GM12878 (cell line): ENCODE measurements around the gene PRUNE2. TPM values are rescaled to one million over a fixed set of nuclear protein-coding genes. Genes with fewer than 3 reads are reported as not detected.

Experiments
- ATAC-seq: fragments of 200-7000 bp; cut with Tn5 transposase; 3 replicates; pipeline ENCODE4 v1.9.1; 2020; ENCODE audit warnings: mild to moderate bottlenecking, moderate library complexity
- BruUV-seq: library from RNA; stranded (reverse); fragments of 400-500 nt; replicated peaks from 2 replicates; lab custom pipeline; 2021; lab: Mats Ljungman, UMichigan
- CTCF ChIA-PET: fragments of 300-600 bp; sonication (Branson Sonifier 250); formaldehyde crosslinking; extraction: SDS; loops from one replicate; lab custom pipeline; 2021; ENCODE audit warnings: inconsistent platforms; lab: Yijun Ruan, JAX
- POLR2A ChIA-PET: fragments of 350-600 bp; formaldehyde crosslinking; extraction: SDS; loops from one replicate; lab custom pipeline; 2021; ENCODE audit warnings: inconsistent platforms; lab: Charles Lee
- RAD21 ChIA-PET: fragments of 300-600 bp; sonication (Branson Sonifier 250); formaldehyde crosslinking; loops from one replicate; lab custom pipeline; 2023; ENCODE audit warnings: antibody characterized with exemption; ENCODE audit not compliant: unreplicated experiment; lab: Charles Lee
- SMC1A ChIA-PET: fragments of 300-600 bp; sonication (Branson Sonifier 250); formaldehyde crosslinking; loops from one replicate; lab custom pipeline; 2023; ENCODE audit not compliant: unreplicated experiment, uncharacterized antibody; lab: Charles Lee
- DNase-seq: peaks from one replicate; pipeline ENCODE4 v3.0.0-alpha.2; 2011; ENCODE audit warnings: low read depth, low spot score
- FAIRE-seq: peaks from 3 replicates; lab custom pipeline; 2011; peaks lifted over from hg19 to GRCh38; lab: Jason Lieb, UNC
- H2AFZ ChIP-seq: 2 replicates; pipeline ENCODE4 v1.6.0; 2011; ENCODE audit warnings: low read depth, low read length, control low read depth; ENCODE audit not compliant: control insufficient read depth
- H3K27ac ChIP-seq: 2 replicates; pipeline ENCODE4 v1.5.1; 2011; ENCODE audit warnings: control low read depth; ENCODE audit not compliant: control insufficient read depth, insufficient read depth
- H3K27me3 ChIP-seq, 2 experiments: replicated peaks in 1 of 2; 2 replicates each; pipeline versions ENCODE4 v1.6.0 to v1.6.1; 2011; ENCODE audit warnings: low read length in 1 of 2; ENCODE audit not compliant: control insufficient read depth in 2 of 2, insufficient read depth in 2 of 2
- H3K36me3 ChIP-seq, 2 experiments: 2 replicates each; pipeline ENCODE4 v1.5.1; 2011; ENCODE audit warnings: low read length in 1 of 2; ENCODE audit not compliant: control insufficient read depth in 2 of 2, insufficient read depth in 2 of 2
- H3K4me1 ChIP-seq: 2 replicates; pipeline ENCODE4 v1.6.1; 2011; ENCODE audit warnings: mild to moderate bottlenecking, low read length, moderate library complexity, mixed read lengths; ENCODE audit not compliant: control insufficient read depth, insufficient read depth
- H3K4me2 ChIP-seq: 2 replicates; pipeline ENCODE4 v1.6.0; 2011; ENCODE audit warnings: control low read depth; ENCODE audit not compliant: control insufficient read depth, insufficient read depth
- H3K4me3 ChIP-seq: fragments of 200-600 bp; sonication (generic); 2 replicates; pipeline ENCODE4 v1.5.1; 2016
- H3K79me2 ChIP-seq: 2 replicates; pipeline ENCODE4 v1.6.0; 2011; ENCODE audit warnings: low read length; ENCODE audit not compliant: control insufficient read depth, insufficient read depth
- H3K9ac ChIP-seq: 2 replicates; pipeline ENCODE4 v1.8.0; 2011; ENCODE audit warnings: low read length, control low read depth, mixed read lengths; ENCODE audit not compliant: control insufficient read depth, insufficient read depth
- H3K9me3 ChIP-seq: replicated peaks from 3 replicates; pipeline ENCODE4 v1.5.1; 2011; ENCODE audit warnings: mild to moderate bottlenecking, low read length; ENCODE audit not compliant: control insufficient read depth, insufficient read depth
- H4K20me1 ChIP-seq: 2 replicates; pipeline ENCODE4 v1.6.0; 2011; ENCODE audit not compliant: control insufficient read depth, insufficient read depth
- EGR1 ChIP-seq, 2 experiments: IDR thresholded peaks; 1 replicate in 1 of 2; 2 replicates in 1 of 2; pipeline ENCODE4 v1.6.1; 2011 to 2012; ENCODE audit warnings: low read depth in 2 of 2, low read length in 2 of 2, borderline replicate concordance in 1 of 2, mild to moderate bottlenecking in 1 of 2, moderate library complexity in 1 of 2
- FOXM1 ChIP-seq: IDR thresholded peaks from 2 replicates; pipeline ENCODE4 v1.6.1; 2012; ENCODE audit warnings: low read depth, mild to moderate bottlenecking, inconsistent platforms, low read length, moderate library complexity
- JUND ChIP-seq: IDR thresholded peaks from 2 replicates; pipeline ENCODE4 v1.6.1; 2012; ENCODE audit warnings: low read depth, mild to moderate bottlenecking, low read length, improper control_type of control experiment, moderate library complexity
- LARP7 ChIP-seq: fragments of 450-650 bp; IDR thresholded peaks from 2 replicates; pipeline ENCODE4 v1.6.1; 2017; ENCODE audit warnings: mild to moderate bottlenecking
- MTA3 ChIP-seq: IDR thresholded peaks from 2 replicates; pipeline ENCODE4 v1.6.1; 2012; ENCODE audit warnings: low read length, inconsistent platforms, borderline replicate concordance
- PRDM15 ChIP-seq: fragments of 450-650 bp; formaldehyde crosslinking; IDR thresholded peaks from 2 replicates; pipeline ENCODE4 v1.4.0; 2020; ENCODE audit warnings: mild to moderate bottlenecking, moderate library complexity
- SIN3A ChIP-seq: IDR thresholded peaks from 2 replicates; pipeline ENCODE4 v1.6.1; 2012; ENCODE audit warnings: low read depth, low read length, improper control_type of control experiment
- SMAD5 ChIP-seq: IDR thresholded peaks from 2 replicates; pipeline ENCODE4 v1.6.1; 2016; ENCODE audit warnings: antibody characterized with exemption, low read depth
- SMC3 ChIP-seq: IDR thresholded peaks from 2 replicates; pipeline ENCODE4 v1.6.1; 2011; ENCODE audit warnings: low read length, improper control_type of control experiment, borderline replicate concordance
- TBL1XR1 ChIP-seq: IDR thresholded peaks from 2 replicates; pipeline ENCODE4 v1.6.1; 2012; ENCODE audit warnings: low read depth, low read length, improper control_type of control experiment
- TCF12 ChIP-seq: IDR thresholded peaks from 2 replicates; pipeline ENCODE4 v1.6.1; 2011; ENCODE audit warnings: low read depth, mild to moderate bottlenecking, low read length
- ZNF687 ChIP-seq: fragments of 450-650 bp; IDR thresholded peaks from 2 replicates; pipeline ENCODE4 v1.6.1; 2017; ENCODE audit warnings: mild to moderate bottlenecking, moderate library complexity
- WGBS: methylation state at CpG from one replicate; pipeline ENCODE4 v1.1.6; 2016; ENCODE audit warnings: low lambda C conversion rate; ENCODE audit not compliant: insufficient replicate concordance, insufficient coverage; ENCODE audit errors: missing lambda C conversion rate; 5-methylcytosine and 5-hydroxymethylcytosine counted together
- in situ Hi-C: fragments of 300-500 bp; cut with MboI; formaldehyde crosslinking; loops from 9 replicates; pipeline ENCODE4 v1.14.3; 2018; ENCODE audit warnings: mixed read lengths
- intact Hi-C: fragments of 100-400 bp; cut with micrococcal nuclease; formaldehyde crosslinking; loops from one replicate; pipeline ENCODE4 v1.14.2; 2022; ENCODE audit not compliant: unreplicated experiment
- polyA plus RNA-seq, 11 experiments: library from polyadenylated mRNA; depleted of rRNA in 4 of 11; unstranded in 6 of 11; stranded (reverse) in 5 of 11; fragments of >200 nt; fragmentation: Nextera tagmentation in 4 of 11; fragmentation: Illumina TruSeq in 1 of 11; extraction: Ambion mirVana in 4 of 11; extraction: Trizol in 1 of 11; gene quantifications; 1 replicate in 1 of 11; 2 replicates in 10 of 11; pipeline versions ENCODE4 v1.2.1 to v1.2.3, GENCODE V29; 2011 to 2016; ENCODE audit warnings: inconsistent platforms in 2 of 11, missing spikeins in 2 of 11, low read depth in 1 of 11
- total RNA-seq, 4 experiments: library from RNA; depleted of rRNA in 3 of 4; stranded (reverse); fragments of >200 nt in 3 of 4; fragmentation: Illumina TruSeq in 1 of 4; extraction: Trizol in 1 of 4; gene quantifications; 2 replicates each; pipeline versions ENCODE4 v1.2.1 to v1.2.3, GENCODE V29; 2013 to 2021
- TF ChIP-seq, protein P1 (sequence below): IDR thresholded peaks from 2 replicates; pipeline ENCODE4 v1.6.1; 2011; ENCODE audit warnings: low read depth, mild to moderate bottlenecking, low read length, moderate library complexity, borderline replicate concordance; ENCODE audit errors: extremely low read depth
- TF ChIP-seq, protein P2 (sequence below): IDR thresholded peaks from 2 replicates; pipeline ENCODE4 v1.6.1; 2012; ENCODE audit warnings: low read depth, low read length, improper control_type of control experiment

Gene PRUNE2
- total and polyA plus RNA-seq, 10 of the 15 experiments (the other 5 are each of a cell fraction or from before 2014, with no cell fraction given), result 0.07 to 0.63 (median 0.25) TPM

GRCh38 chr9:76904661-76905457 lies 1.1 kb downstream of the PRUNE2 start:
- Histone ChIP-seq H3K27ac (no peak overlapping the region), H3K4me2 (no peak overlapping the region), H4K20me1 (no peaks in the 10 kb centered on the region), H3K27me3 (peaks cover 3 to 13% of the 10 kb centered on the region in 2 experiments), H2AFZ (no peak overlapping the region), H3K9ac (no peak overlapping the region), H3K9me3 (no peaks in the 10 kb centered on the region), H3K4me1 (no peaks in the 10 kb centered on the region), H3K36me3 (no peaks in the 10 kb centered on the region), H3K79me2 (no peaks in the 10 kb centered on the region), H3K4me3 (no peak overlapping the region)
- intact Hi-C loops (no loop called here), in situ Hi-C loops (no loop called here)
- ATAC-seq (no peak), DNase-seq (no peak), FAIRE-seq (no peak)
- BruUV-seq, result no TSS peak
- SMC1A ChIA-PET, result no interaction called here
- 15% methylated on average over 8 of the region's 8 CpGs for WGBS
- CTCF ChIA-PET, result no interaction called here
- RAD21 ChIA-PET, result no interaction called here
- POLR2A ChIA-PET, result no interaction called here
- TF ChIP-seq LARP7 (no peak), TCF12 (no peak), SMAD5 (no peak), FOXM1 (no peak), ZNF687 (no peak), SIN3A (no peak), PRDM15 (CRISPR knock-in tag) (no peak), JUND (no peak), EGR1 (IDR thresholded peaks at IDR 0.05; ENCODE audit: borderline replicate concordance in 1 of 2, low read depth in 2 of 2, low read length in 2 of 2) (no peak), MTA3 (no peak), SMC3 (no peak), TBL1XR1 (no peak)
- TF ChIP-seq, protein P1, sequence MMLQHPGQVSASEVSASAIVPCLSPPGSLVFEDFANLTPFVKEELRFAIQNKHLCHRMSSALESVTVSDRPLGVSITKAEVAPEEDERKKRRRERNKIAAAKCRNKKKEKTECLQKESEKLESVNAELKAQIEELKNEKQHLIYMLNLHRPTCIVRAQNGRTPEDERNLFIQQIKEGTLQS, result no peak
- TF ChIP-seq, protein P2, sequence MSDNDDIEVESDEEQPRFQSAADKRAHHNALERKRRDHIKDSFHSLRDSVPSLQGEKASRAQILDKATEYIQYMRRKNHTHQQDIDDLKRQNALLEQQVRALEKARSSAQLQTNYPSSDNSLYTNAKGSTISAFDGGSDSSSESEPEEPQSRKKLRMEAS, result no peak
